ENCODE results near the gene MYOG. TPM values are rescaled to one million over a fixed set of nuclear protein-coding genes. Genes with fewer than 3 reads are reported as not detected.

Gene MYOG
- total and polyA plus RNA-seq, 11 donors: not detected

- intact Hi-C loops (cut with DNase I): no loop called here
- TF ChIP-seq CTCF (IDR thresholded peaks at IDR 0.05): no peak
- no peak for TF ChIP-seq POLR2A (IDR thresholded peaks at IDR 0.05)
- no peak for DNase-seq
- no peak overlapping the region for H3K4me3 ChIP-seq
- ATAC-seq: no peak
- peaks cover 0 to 75% (median 12%) of the 10 kb centered on the region in 9 donors for H3K27me3 ChIP-seq
- H3K9me3 ChIP-seq: no peaks in the 10 kb centered on the region
- H3K36me3 ChIP-seq: no peaks in the 10 kb centered on the region
- 56 to 71% (median 67%) methylated on average over 11 of the region's 11 CpGs for WGBS, 4 donors
- H3K4me1 ChIP-seq: peaks cover 0 to 16% (median 6%) of the 10 kb centered on the region in 12 donors
- H3K27ac ChIP-seq: no peak overlapping the region
Observed at GRCh38 chr1:203121186-203122015, 35.6 kb upstream of the MYOG start.

- Histone ChIP-seq H3K4me3 (no peak overlapping the region), H3K4me1 (peaks cover 0 to 11% (median 3%) of the 10 kb centered on the region in 12 donors), H3K27ac (no peak overlapping the region), H3K9me3 (no peaks in the 10 kb centered on the region), H3K36me3 (no peaks in the 10 kb centered on the region), H3K27me3 (peaks cover 0 to 70% (median 12%) of the 10 kb centered on the region in 9 donors)
- intact Hi-C loops (cut with DNase I): no loop called here
- 76 to 85% (median 80%) methylated on average over 7 of the region's 7 CpGs for WGBS, 4 donors
- TF ChIP-seq CTCF (IDR thresholded peaks at IDR 0.05) (no peak), POLR2A (IDR thresholded peaks at IDR 0.05) (no peak)
- no peak for ATAC-seq
- DNase-seq: no peak
Observed at GRCh38 chr1:203120325-203121153, 34.7 kb upstream of the MYOG start.

- H3K4me1 ChIP-seq: peaks cover 0 to 11% (median 3%) of the 10 kb centered on the region in 12 donors
- intact Hi-C loops (cut with DNase I): loop anchor here (1.0 to 5.0 kb wide), 8 partner anchors 54 to 99 kb away; no protein-coding TSS in a partner anchor
- H3K9me3 ChIP-seq: no peaks in the 10 kb centered on the region
- ATAC-seq (peak; percentile 83 to 97 (median 94)), DNase-seq (peak; percentile 74 to 87 (median 80))
- H3K4me3 ChIP-seq: no peak overlapping the region
- H3K36me3 ChIP-seq: no peaks in the 10 kb centered on the region
- peaks cover 0 to 54% (median 12%) of the 10 kb centered on the region in 9 donors for H3K27me3 ChIP-seq
- no peak overlapping the region for H3K27ac ChIP-seq
- WGBS, 4 donors: 19 to 25% (median 22%) methylated on average over 26 to 35 of the region's 35 CpGs
- TF ChIP-seq POLR2A (IDR thresholded peaks at IDR 0.05): no peak
- peak; percentile 61 to 83 (median 78) for TF ChIP-seq CTCF (IDR thresholded peaks at IDR 0.05)
Observed at GRCh38 chr1:203117611-203118575, 32.1 kb upstream of the MYOG start.

Data from heart left ventricle (tissue), 16 donors.